HG03571 (cell line): ENCODE results near the gene KIR2DL1.
"Not testable (repeated sequence)": the region's sequence is repeated elsewhere in the genome, so short reads cannot be mapped to it uniquely, and the experiment has no call there.

Source experiments
- ATAC-seq: cut with Tn5 transposase; IDR thresholded peaks from one replicate; pipeline ENCODE4 v1.9.1; 2021; ENCODE audit not compliant: unreplicated experiment

Gene KIR2DL1

DNA sequence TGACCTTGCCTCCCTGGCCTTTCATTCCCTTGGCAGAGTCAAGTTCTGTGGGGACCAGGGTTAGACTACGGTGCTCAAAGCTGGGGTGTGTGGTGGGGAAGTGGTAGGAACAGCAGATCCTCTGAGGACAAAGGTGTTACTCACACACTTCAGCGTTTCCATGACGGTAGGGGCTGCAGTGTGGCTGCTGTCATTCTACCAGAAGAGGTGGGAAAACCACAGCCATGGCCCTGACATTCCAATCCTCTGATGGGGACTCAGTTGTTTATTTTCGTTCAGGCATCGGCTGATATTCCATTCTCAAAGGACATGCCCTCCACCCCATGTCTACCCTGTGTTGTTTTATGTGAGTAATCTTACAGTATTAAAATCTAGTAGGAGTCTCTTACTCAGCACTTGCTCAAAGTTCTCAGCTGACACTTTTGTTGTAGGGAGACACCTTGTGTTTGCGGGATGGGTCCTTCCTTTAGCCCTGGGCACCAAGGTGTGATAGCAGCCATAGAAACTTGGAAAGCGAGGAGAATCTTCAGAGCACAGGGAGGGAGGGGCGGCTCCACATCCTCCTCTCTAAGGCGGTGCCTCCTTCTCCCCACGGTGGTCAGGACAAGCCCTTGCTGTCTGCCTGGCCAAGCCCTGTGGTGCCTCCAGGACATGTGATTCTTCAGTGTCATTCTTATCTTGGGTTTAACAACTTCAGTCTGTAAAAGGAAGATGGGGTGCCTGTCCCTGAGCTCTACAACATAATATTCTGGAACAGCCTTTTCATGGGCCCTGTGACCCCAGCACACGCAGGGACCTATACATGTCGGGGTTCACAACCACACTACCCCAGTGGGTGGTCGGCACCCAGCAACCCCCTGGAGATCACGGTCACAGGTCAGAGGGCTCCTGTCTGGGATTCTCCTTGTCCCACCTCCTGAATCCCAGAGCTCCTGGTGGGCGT lies 1.7 kb downstream of the KIR2DL1 start:
- ATAC-seq: not testable (repeated sequence)

- not testable (repeated sequence) for ATAC-seq
These were observed 3.1 kb downstream of the KIR2DL1 start for GRCh38 chr19:54772666-54773065.

DNA sequence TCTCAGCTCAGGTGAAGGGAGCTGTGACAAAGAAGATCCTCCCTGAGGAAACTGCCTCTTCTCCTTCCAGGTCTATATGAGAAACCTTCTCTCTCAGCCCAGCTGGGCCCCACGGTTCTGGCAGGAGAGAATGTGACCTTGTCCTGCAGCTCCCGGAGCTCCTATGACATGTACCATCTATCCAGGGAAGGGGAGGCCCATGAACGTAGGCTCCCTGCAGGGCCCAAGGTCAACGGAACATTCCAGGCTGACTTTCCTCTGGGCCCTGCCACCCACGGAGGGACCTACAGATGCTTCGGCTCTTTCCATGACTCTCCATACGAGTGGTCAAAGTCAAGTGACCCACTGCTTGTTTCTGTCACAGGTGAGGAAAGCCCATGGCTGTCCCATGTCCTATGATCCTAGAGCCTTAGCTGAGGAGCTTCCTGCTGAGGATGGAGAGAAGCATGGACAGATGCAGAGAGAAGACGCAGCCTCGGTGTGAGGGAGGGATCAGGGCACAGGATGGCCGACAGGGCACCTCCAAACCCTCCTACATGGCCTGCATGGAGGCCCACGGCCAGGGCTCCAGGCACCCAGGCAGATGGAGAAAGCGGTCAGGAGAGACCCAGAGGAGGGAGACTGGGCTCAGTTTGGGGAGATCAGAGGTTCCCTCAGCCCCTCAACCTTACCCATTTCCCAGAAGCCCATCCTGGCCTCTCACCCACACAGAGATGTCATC lies 5.7 kb downstream of the KIR2DL1 start:
- not testable (repeated sequence) for ATAC-seq

- ATAC-seq: not testable (repeated sequence)
These were observed 6.2 kb downstream of the KIR2DL1 start for GRCh38 chr19:54775830-54776229.

DNA sequence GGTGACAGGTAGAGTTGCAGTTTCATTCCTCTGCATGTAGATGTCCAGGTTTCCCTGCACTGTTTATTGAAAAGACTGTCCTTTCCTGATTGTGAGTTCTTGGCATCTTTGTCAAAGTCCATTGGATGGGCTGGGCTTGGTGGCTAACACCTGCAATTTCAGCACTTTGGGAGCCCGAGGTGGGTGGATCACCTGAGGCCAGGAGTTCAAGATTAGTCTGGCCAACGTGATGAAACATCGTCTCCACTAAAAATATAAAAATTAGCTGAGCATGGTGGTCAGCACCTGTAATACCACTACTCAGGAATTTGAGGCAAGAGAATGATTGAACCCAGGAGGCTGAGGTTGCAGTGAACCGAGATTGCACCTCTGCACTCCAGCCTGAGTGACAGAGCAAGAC lies 8.3 kb downstream of the KIR2DL1 start:
- not testable (repeated sequence) for ATAC-seq

DNA sequence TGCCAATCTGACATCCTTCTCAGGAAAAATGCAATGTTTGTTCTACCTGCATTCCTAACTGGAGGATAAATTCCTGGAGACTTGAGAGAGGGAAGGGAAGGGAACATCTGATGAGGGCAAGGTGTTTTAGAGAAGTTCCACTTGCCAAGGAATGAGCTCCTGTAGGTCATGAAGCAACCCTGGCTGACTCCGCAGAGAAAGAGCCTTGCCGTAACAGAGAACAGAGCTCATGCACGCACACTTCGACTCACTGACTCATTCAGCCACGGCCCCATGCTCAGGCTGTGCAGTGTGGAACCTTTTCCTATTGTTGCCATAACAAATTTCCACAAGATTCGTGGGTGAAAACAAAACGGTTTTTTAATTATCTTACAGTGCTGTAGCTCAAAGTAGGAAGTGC lies 9.3 kb downstream of the KIR2DL1 start:
- not testable (repeated sequence) for ATAC-seq

GRCh38 chr19:54782916-54783315 lies 13.3 kb downstream of the KIR2DL1 start:
- ATAC-seq: not testable (repeated sequence)

GRCh38 chr19:54786091-54786723 lies 16.6 kb downstream of the KIR2DL1 start:
- ATAC-seq: not testable (repeated sequence)

DNA sequence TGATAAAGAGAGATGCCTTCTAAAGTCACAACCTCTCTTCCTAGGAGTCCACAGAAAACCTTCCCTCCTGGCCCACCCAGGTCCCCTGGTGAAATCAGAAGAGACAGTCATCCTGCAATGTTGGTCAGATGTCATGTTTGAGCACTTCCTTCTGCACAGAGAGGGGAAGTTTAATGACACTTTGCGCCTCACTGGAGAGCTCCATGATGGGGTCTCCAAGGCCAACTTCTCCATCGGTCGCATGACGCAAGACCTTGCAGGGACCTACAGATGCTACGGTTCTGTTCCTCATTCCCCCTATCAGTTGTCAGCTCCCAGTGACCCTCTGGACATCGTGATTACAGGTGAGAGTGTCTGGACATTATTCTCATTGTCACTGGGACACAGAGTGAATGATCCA lies 18.6 kb downstream of the KIR2DL1 start:
- not testable (repeated sequence) for ATAC-seq

GRCh38 chr19:54790711-54791110 lies 21.1 kb downstream of the KIR2DL1 start:
- no peak for ATAC-seq

DNA sequence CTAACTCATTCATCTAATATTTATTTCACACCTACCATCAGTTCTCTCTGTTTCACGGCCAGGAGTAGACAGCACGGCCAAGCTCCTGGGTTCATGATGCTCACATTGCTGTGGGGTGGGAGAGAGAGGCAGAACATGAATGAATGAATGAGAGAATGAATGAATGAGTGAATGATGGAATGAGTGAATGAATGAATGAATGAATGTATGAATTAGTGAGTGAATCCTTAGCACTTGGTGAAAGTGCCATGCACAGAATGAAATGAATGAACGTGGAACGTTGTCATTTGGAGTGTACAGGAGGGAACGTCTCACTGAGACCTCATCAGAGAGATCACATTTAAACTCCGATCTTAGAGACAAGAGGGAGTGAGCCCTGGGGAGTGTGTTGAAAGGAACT lies 21.9 kb downstream of the KIR2DL1 start:
- no peak for ATAC-seq

DNA sequence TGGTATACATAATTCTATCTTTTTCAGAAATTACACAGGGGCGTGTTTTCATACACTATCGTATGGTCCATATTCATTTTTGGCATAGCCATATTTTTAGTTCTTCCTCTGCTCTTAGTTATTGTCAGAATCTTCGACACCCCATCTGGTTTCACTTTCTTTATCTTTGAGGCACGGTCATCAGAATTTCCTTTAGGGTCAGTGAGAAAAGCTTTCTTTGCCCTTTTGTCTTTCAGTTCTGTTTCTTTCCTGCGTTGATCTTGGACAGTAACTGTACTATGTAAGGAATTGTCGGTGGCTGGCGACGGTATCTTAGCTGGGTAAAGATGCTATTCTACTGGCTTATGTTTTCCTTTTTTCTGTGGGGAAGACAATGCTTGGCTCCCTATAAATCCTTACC lies 23.2 kb downstream of the KIR2DL1 start:
- ATAC-seq: no peak

GRCh38 chr19:54795758-54796157 lies 26.2 kb downstream of the KIR2DL1 start:
- no peak for ATAC-seq

DNA sequence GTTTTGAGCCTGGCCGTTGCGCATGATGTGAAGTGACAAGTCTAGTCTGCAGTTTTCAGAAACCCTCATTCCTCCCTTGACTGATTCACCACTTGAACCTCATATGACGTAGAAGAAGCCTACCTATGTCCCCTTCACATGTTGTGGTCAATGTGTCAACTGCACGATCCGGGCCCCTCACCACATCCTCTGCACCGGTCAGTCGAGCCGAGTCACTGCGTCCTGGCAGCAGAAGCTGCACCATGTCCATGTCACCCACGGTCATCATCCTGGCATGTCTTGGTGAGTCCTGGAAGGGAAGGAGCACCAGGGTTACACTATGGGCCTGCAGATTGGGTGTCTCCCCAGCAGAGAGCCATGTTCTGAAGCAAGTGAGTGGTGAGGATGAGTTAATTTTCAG lies 33.8 kb downstream of the KIR2DL1 start, which contains the start of gene KIR2DL4:
KIR2DL4 (plus strand) TSS at position 201 of the 400 bp plus-strand sequence; CDS start at position 243, 42 bp downstream.
- ATAC-seq: no peak

GRCh38 chr19:54804101-54804500 lies 34.5 kb downstream of the KIR2DL1 start:
- ATAC-seq: no peak

GRCh38 chr19:54804571-54804970 lies 35.0 kb downstream of the KIR2DL1 start:
- ATAC-seq: no peak

DNA sequence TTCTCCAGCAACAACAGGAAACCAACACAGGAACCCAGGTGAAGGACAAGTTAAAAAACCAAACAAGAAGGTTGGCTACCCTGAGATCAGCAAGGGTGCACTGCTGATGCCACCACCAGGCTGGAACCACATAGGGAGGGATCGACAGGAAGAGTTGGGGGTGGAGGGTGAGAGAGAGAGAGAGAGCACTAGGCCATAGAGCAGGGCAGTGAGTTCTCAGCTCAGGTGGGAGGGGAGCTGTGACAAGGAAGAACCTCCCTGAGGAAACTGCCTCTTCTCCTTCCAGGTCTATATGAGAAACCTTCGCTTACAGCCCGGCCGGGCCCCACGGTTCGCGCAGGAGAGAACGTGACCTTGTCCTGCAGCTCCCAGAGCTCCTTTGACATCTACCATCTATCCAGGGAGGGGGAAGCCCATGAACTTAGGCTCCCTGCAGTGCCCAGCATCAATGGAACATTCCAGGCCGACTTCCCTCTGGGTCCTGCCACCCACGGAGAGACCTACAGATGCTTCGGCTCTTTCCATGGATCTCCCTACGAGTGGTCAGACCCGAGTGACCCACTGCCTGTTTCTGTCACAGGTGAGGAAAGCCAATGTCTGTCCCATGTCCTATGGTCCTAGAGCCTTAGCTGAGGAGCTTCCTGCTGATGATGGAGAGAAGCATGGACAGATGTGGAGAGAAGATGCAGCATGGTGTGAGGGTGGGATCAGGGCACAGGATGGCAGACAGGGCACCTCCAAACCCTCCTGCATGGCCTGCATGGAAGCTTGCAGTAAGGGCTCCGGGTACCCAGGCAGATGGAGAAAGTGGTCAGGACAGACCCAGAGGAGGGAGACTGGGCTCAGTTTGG lies 36.3 kb downstream of the KIR2DL1 start:
- ATAC-seq: no peak

DNA sequence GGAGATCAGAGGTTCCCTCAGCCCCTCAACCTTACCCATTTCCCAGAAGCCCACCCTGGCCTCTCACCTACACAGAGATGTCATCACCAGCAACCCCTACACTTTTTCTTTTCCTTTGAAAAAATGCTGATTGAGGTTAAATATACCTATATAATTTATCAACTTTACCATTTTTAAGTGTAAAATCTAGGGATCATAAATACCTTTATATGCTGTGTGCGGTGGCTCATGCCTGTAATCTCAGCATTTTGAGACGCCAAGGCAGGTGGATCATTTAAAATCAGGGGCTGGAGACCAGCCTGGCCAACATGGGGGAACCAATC lies 36.9 kb downstream of the KIR2DL1 start:
- no peak for ATAC-seq

- ATAC-seq: not testable (repeated sequence)
These were observed 45.0 kb downstream of the KIR2DL1 start for GRCh38 chr19:54814571-54814970.

- ATAC-seq: not testable (repeated sequence)
These were observed 46.7 kb downstream of the KIR2DL1 start, which contains the start of gene KIR3DL1 for GRCh38 chr19:54816251-54816650. Gene KIR3DL1, plus strand, starts transcription at chr19:54816468.
